DMS53 treated with DMSO at 0.1 percent for 48 hours (cell line): Measurements from ENCODE around the gene MACROD2.

Source experiments
- DNase-seq: peaks from one replicate; lab custom pipeline; 2025; ENCODE audit not compliant: unreplicated experiment; lab: John Stamatoyannopoulos, UW

The MACROD2 gene

DNA sequence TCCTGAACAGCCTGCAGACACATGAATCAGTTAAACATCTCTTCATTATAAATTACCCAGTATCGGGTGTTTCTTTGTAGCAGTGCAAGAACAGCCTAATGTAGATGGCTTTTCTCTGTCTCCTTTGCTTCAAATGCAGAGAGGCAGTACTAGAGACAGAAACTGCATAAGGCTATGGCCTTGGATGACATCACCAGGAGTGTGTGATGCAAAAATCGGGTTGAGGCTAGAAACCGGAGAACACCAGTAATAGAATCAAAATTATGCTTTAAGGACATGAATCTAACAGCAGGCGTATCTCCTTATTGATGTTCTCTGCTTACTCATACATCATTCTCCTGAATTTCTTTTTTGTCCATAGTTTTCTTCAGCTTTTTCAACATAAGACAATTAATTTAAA, 391.4 kb downstream of the MACROD2 start:
- no peak for DNase-seq

DNA sequence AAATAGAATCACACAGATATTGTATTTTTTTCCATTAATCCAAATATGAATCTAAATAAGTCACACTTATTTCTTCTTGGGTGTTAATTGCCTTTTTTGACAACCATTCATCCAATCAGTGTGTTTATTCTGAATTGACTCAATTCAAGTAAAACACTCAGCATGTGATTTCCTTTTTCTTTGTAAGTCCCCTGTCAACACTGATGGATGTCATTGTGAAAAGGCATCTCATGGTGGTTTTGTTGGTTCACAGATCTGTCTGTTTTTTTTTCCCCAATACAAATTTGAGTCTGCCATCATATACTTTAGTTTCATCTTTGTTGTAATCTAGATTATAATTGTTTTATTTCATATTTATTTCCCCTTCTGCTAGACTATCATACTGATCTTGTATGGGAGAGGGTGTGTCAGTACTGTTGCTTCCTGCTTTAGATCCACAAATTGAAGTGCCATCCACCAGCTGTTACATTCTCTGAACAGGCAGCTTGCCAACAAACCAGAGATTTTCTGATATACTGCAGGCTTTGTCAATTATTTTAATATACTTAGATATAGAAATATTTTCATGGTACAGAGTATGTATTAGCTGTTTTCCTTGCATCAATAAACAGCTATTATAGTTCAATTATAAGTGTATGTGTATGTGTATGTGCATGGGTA, 406.3 kb downstream of the MACROD2 start:
- DNase-seq, result peak; percentile 69

DNA sequence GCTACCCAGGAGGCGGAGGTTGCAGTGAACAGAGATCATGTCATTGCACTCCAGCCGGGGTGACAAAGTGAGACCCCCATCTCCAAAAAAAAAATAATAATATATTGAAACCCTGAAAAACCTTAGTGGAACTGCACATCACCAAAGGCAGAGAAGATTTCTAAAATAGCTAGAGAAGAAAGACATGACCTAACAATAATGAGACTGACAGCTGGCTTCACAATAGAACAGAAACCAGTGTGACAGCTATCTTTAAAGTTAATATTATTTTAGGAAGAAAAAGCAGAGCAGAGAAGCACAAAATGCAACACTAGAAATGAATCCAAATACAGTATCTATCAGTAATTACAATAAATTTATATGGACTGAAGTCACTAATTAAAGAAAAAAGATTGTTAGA, 409.2 kb downstream of the MACROD2 start:
- DNase-seq, result no peak

GRCh38 chr20:14406495-14406894, 411.2 kb downstream of the MACROD2 start:
- DNase-seq, result peak; percentile 59

- no peak for DNase-seq
Measured at GRCh38 chr20:14407336-14407735, 412.0 kb downstream of the MACROD2 start.

DNA sequence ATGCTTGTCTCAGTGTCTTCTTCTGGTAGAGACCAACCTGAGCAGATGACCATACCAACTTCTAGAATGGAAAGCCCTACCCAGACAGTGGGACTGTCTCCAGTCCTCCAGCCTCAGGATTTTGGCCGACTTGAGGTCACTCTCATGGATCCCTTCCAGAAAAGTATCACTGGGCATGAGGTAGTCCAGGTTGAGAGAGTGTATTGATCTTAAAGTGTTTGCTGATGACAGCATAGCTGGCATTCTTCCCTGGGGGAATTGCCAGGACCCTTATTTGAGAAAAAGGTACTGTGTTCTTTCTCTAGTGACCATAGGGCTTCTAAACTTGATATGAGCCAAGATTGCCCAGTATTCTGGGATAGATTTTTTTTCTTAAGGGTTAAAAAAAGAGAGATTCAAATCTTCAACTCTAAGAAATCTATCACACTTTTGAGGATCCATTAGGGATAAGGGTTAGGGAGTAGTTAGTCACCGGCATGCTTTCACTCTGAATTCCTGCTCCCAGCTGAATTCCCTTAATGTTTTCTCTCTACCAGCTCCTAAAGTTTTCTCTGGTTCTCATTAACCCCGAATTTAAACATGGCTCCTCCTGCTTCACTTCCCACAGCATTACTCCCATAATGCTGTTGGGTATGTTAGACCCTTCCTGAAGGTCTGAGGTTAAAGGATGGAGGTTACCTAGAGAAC, 415.7 kb downstream of the MACROD2 start:
- no peak for DNase-seq

GRCh38 chr20:14412065-14412681, 416.9 kb downstream of the MACROD2 start:
- no peak for DNase-seq

DNA sequence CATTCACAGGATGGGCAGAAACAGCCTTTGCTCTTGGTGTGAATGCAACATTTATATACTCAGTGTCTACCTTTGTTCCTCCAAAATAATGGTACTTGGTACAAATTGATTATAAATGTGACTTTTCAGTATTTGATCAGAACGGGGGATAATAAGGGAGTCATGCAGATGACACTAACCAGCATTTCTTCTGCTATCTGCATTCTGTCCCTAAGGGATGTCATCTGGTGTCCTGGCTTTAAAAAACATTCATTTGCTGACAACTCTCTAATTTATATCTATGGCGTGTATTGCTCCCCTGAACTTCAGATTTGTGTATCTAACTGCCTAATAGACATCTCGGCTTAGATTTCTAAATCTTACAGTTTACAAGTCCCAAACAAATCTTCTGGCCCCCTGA, 418.5 kb downstream of the MACROD2 start:
- DNase-seq, result no peak

GRCh38 chr20:14414560-14414959, 419.2 kb downstream of the MACROD2 start:
- no peak for DNase-seq

DNA sequence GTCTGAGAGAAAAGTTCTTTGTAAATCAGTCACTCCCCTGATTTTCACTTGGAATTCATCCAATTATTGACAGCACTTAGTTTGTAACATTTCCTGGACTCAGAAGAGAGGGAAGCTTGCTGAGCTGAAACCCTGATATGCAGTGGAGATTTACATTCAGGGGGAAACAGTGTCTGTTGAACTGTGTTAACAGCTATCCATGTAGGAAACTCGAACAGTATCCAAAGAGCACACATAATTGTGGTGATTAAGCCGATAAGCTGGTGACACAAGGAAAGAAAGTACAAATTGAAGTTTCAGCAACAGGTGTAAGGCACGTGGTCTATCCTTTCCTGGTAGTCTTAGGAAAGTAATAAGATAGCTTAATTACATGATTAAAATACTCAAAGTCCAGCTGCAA, 420.2 kb downstream of the MACROD2 start:
- DNase-seq, result no peak

- DNase-seq, result no peak
Measured at GRCh38 chr20:14418376-14418775, 423.1 kb downstream of the MACROD2 start.

DNA sequence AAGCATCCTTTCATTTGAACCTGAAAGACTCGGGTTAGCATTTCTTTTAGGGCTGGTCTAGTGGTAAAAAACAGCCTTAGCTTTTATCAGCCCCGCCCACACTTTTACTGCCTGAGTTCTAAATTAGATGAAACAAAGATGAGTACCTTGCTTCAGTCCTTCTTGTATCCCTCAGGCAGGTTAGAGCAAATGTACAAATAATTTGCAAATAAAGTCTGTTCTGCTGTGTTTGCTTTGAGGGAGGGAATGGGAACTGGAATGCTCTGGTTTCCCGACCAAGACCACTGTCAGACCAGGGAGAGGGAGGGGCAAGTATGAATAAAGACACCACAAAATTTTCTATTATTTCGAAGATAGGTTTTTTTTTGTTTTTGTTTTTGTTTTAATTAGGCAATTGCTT, 427.6 kb downstream of the MACROD2 start:
- no peak for DNase-seq

- no peak for DNase-seq
Measured at GRCh38 chr20:14431568-14431967, 436.3 kb downstream of the MACROD2 start.

DNA sequence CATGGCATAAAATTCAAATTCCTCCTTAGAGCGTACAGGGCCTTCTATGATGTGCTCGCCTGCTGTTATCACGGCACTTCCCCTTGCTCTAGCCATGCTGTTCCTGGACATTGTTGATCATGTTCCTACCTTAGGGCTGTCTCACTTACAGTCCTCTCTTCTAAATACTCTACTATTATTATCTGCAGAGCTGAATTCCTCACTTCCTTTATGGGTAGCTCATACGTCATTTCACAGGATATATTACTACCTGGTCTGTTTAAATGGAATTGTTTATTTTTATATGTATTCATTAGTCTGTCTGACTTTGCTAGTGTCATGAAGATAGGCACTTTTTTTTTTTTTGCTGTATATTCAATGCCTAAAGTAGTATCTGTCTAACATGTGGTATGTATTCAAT, 436.8 kb downstream of the MACROD2 start:
- no peak for DNase-seq

GRCh38 chr20:14432597-14432996, 437.3 kb downstream of the MACROD2 start:
- DNase-seq, result no peak

GRCh38 chr20:14434384-14435136, 439.2 kb downstream of the MACROD2 start:
- DNase-seq, result no peak

DNA sequence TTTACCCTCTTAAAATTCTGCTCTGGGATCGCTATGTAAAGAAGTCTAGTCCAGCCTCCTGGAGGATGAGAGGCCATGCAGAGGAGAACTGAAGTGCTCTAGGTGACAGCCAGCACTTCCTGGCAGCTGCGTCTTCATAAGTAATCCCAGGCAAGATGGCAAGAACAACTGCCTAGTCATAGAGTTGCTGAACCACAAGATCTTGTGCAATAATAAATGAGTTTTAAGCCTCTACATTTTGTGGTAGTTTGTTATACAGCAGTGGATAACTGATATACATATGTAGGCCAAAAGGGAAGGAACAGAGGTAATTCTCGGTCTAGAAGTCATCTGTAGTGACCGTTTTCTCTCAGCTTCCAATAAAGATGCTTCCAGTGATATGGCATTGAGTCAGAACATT, 445.9 kb downstream of the MACROD2 start:
- no peak for DNase-seq

DNA sequence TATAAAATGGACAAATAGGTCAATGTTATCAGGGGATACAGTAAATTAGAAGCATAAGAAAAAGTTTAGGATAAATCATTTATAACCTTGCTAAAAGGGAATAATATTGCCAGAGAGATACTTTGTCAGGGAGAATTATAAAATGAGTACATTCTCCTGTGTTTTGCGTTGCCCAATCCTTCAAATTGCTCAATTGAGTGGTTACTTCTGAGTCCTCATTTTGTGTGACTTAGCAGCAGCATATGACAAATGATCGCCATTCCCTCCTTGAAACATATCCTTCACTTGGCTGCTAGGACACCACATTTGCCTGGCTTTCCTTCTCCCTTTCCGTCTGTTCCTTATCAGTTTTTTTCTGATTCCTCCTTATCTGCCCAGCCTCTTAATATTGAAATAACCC, 448.8 kb downstream of the MACROD2 start:
- DNase-seq, result no peak

DNA sequence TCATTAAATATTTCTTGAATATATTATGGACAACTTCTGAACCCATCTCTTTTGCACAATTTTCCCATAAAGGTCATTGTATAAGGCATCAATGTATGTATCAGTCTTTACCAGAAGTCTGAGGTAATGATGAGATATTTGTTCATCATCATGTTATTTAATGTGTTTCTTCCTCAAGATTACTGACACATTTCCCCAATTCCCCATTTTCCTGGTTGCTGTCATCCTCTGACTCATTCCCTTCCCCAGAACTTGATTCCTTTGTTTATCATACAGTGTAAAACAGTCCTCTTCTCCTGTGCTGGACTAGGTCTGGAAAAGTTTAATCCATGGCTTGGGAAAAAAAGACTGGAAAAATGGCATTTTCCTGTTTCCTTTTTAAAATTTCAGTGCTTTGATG, 450.0 kb downstream of the MACROD2 start:
- DNase-seq, result peak; percentile 1

DNA sequence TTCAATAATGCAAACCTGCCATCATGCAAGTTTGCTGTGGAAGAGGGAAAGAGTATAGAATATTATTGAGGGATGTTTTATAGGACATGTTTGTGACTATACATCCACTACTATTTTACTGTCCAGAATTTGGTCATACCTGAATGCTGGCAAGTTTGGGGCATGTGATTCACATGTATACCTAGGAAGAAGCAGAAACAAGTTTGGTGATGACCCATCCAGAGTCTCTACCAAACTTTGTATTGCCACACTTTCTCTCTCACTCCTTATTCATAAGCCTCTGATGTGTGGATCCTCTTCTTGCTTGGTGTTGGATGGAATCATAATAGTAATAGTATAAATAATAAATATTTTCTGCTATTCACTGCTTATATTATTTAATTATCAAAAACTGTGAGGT, 450.6 kb downstream of the MACROD2 start:
- no peak for DNase-seq

GRCh38 chr20:14446446-14446845, 451.1 kb downstream of the MACROD2 start:
- no peak for DNase-seq

GRCh38 chr20:14449323-14449722, 454.0 kb downstream of the MACROD2 start:
- peak; percentile 63 for DNase-seq
